Neuronal stem cell (in vitro differentiated cells): ENCODE results near the gene ATP11B. TPM values are rescaled to one million over a fixed set of nuclear protein-coding genes. Genes with fewer than 3 reads are reported as not detected.

ENCODE experiments used
- DNase-seq: peaks from one replicate; pipeline ENCODE4 v3.0.0-alpha.2; 2013; ENCODE audit warnings: low spot score
- H2AFZ ChIP-seq: one replicate; pipeline ENCODE4 v1.6.1; 2013; ENCODE audit warnings: mild to moderate bottlenecking, low read length, inconsistent platforms
- H2AK5ac ChIP-seq: 2 replicates; pipeline ENCODE4 v1.6.1; 2013; ENCODE audit warnings: low read depth, mild to moderate bottlenecking, inconsistent platforms, low read length, moderate library complexity, mixed read lengths
- H2BK120ac ChIP-seq: 2 replicates; pipeline ENCODE4 v1.6.1; 2013; ENCODE audit warnings: low read depth, mild to moderate bottlenecking, inconsistent platforms, low read length, moderate library complexity, mixed read lengths
- H2BK12ac ChIP-seq: one replicate; pipeline ENCODE4 v1.6.1; 2013; ENCODE audit warnings: low read length, inconsistent platforms
- H2BK15ac ChIP-seq: 2 replicates; pipeline ENCODE4 v1.6.1; 2013; ENCODE audit warnings: mild to moderate bottlenecking, low read length, inconsistent platforms, mixed read lengths
- H2BK5ac ChIP-seq: one replicate; pipeline ENCODE4 v1.6.1; 2013; ENCODE audit warnings: inconsistent platforms, mild to moderate bottlenecking, low read length, moderate library complexity
- H3K14ac ChIP-seq: one replicate; pipeline ENCODE4 v1.6.1; 2013; ENCODE audit warnings: low read length, inconsistent platforms
- H3K18ac ChIP-seq: 2 replicates; pipeline ENCODE4 v1.6.1; 2013; ENCODE audit warnings: low read length, inconsistent platforms
- H3K23ac ChIP-seq: 2 replicates; pipeline ENCODE4 v1.6.1; 2013; ENCODE audit warnings: low read depth, mild to moderate bottlenecking, mixed read lengths, low read length, inconsistent platforms; ENCODE audit not compliant: poor library complexity
- H3K27ac ChIP-seq: replicated peaks from 3 replicates; pipeline ENCODE4 v1.5.1; 2013; ENCODE audit warnings: low read length, inconsistent platforms
- H3K27me3 ChIP-seq, 3 experiments: 2 replicates each; pipeline ENCODE4 v1.6.1; 2013; ENCODE audit warnings: low read length in 3 of 3, mild to moderate bottlenecking in 2 of 3, inconsistent platforms in 1 of 3, low read depth in 1 of 3, mixed read lengths in 1 of 3, moderate library complexity in 1 of 3; ENCODE audit not compliant: control insufficient read depth in 3 of 3, insufficient read depth in 3 of 3
- H3K36me3 ChIP-seq, 2 donors: replicated peaks in 1 of 2; 2 replicates each; pipeline ENCODE4 v1.6.1; 2013; ENCODE audit warnings: low read length in 2 of 2; ENCODE audit not compliant: control insufficient read depth in 2 of 2, insufficient read depth in 2 of 2
- H3K4ac ChIP-seq: 2 replicates; pipeline ENCODE4 v1.6.1; 2013; ENCODE audit warnings: inconsistent platforms, mild to moderate bottlenecking, low read length, moderate library complexity
- H3K4me1 ChIP-seq, 2 donors: 1 replicate in 1 of 2; 2 replicates in 1 of 2; pipeline ENCODE4 v1.6.1; 2013; ENCODE audit warnings: low read length in 2 of 2, low read depth in 1 of 2; ENCODE audit not compliant: control insufficient read depth in 2 of 2, insufficient read depth in 1 of 2
- H3K4me2 ChIP-seq: one replicate; pipeline ENCODE4 v1.6.1; 2013; ENCODE audit warnings: mild to moderate bottlenecking, low read length, inconsistent platforms; ENCODE audit not compliant: insufficient read depth, poor library complexity, severe bottlenecking
- H3K4me3 ChIP-seq, 2 donors: 2 replicates each; pipeline ENCODE4 v1.5.1; 2013; ENCODE audit warnings: low read length in 2 of 2, mild to moderate bottlenecking in 2 of 2, inconsistent platforms in 1 of 2, moderate library complexity in 1 of 2
- H3K79me1 ChIP-seq: one replicate; pipeline ENCODE4 v1.6.1; 2013; ENCODE audit warnings: low read depth, mild to moderate bottlenecking, inconsistent platforms, low read length, moderate library complexity
- H3K9ac ChIP-seq: one replicate; pipeline ENCODE4 v1.6.1; 2013; ENCODE audit warnings: mild to moderate bottlenecking, low read depth, low read length, inconsistent platforms; ENCODE audit not compliant: poor library complexity
- H3K9me3 ChIP-seq, 2 donors: replicated peaks in 1 of 2; 2 replicates each; pipeline versions ENCODE3 to v1.6.1; 2013; ENCODE audit warnings: low read length in 2 of 2, mild to moderate bottlenecking in 2 of 2, inconsistent platforms in 1 of 2, low read depth in 1 of 2, mixed read lengths in 1 of 2, moderate library complexity in 1 of 2; ENCODE audit not compliant: control insufficient read depth in 2 of 2, insufficient read depth in 1 of 2
- H4K8ac ChIP-seq: one replicate; pipeline ENCODE4 v1.6.1; 2013; ENCODE audit warnings: low read depth, mild to moderate bottlenecking, inconsistent platforms, low read length, moderate library complexity
- H4K91ac ChIP-seq: one replicate; pipeline ENCODE4 v1.6.1; 2013; ENCODE audit warnings: low read length, low read depth, mild to moderate bottlenecking, inconsistent platforms; ENCODE audit not compliant: poor library complexity
- WGBS, 2 donors: extraction: QIAGEN DNeasy Blood & Tissue Kit; methylation state at CpG; one replicate each; pipeline ENCODE4 v1.1.7; 2013; ENCODE audit warnings: missing lambda C conversion rate in 2 of 2, mixed read lengths in 1 of 2; ENCODE audit not compliant: insufficient read length in 2 of 2, insufficient replicate concordance in 1 of 2; ENCODE audit errors: extremely low coverage in 2 of 2; 5-methylcytosine and 5-hydroxymethylcytosine counted together
- polyA plus RNA-seq, 2 experiments: library from polyadenylated mRNA; stranded (reverse); fragments of 200-250 nt; gene quantifications; one replicate each; pipeline ENCODE4 v1.2.3, GENCODE V29; 2013

Gene ATP11B
- polyA plus RNA-seq (2013, experiment 1 of 2) = 19.7 TPM
- 20.1 TPM for polyA plus RNA-seq (2013, experiment 2 of 2)

- peak; percentile 61 for DNase-seq
These were observed at the start of gene ATP11B for GRCh38 chr3:182792901-182793662. ATP11B (plus strand) TSS chr3:182793504; CDS start chr3:182793760, 256 bp downstream.

DNA sequence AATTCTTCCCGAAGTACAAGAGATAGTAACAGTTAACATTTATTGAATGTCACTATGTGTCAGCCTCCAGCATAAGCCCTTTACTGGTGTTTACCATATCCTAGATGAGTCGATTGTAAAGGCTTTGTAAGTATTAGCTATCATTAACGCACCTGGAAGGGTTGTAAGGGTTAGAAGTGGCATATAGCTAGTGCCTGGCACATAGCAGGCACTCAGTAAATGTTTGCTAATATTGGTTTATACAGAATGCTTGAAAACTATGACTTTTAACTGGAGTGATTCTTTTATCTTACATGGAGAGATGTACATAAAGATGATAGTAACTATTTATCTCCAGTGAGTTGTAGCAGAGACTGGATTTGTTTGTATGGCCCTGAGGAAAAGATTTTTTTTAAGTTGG lies 46.3 kb upstream of the ATP11B start:
- H4K8ac ChIP-seq = no peak overlapping the region
- no peaks in the 10 kb centered on the region for H3K36me3 ChIP-seq
- no peak overlapping the region for H3K23ac ChIP-seq
- H3K27ac ChIP-seq = no peak overlapping the region
- H3K4me2 ChIP-seq = no peak overlapping the region
- no peak overlapping the region for H2BK12ac ChIP-seq
- H2AK5ac ChIP-seq = no peak overlapping the region
- no peak overlapping the region for H3K18ac ChIP-seq
- no CpG with 5 or more reads among the region's 3 CpGs for WGBS, 2 donors
- H3K4me1 ChIP-seq = no peaks in the 10 kb centered on the region
- H2BK5ac ChIP-seq = no peak overlapping the region
- no peak for DNase-seq
- no peak overlapping the region for H4K91ac ChIP-seq
- no peak overlapping the region for H3K4ac ChIP-seq
- no peaks in the 10 kb centered on the region for H3K9me3 ChIP-seq
- no peak overlapping the region for H2BK15ac ChIP-seq
- H3K4me3 ChIP-seq = no peak overlapping the region
- peaks cover 0 to 2% (median 0%) of the 10 kb centered on the region in 3 experiments for H3K27me3 ChIP-seq
- H3K14ac ChIP-seq = no peak overlapping the region
- no peak overlapping the region for H2AFZ ChIP-seq
- no peak overlapping the region for H2BK120ac ChIP-seq
- no peaks in the 10 kb centered on the region for H3K79me1 ChIP-seq
- H3K9ac ChIP-seq = no peak overlapping the region

More at GRCh38 chr3:182792901-182793662, at the start of gene ATP11B:
- Histone ChIP-seq H2AFZ (peak within 1 kb of the TSS; percentile 93), H3K23ac (peak within 1 kb of the TSS; percentile 83), H2AK5ac (peak within 1 kb of the TSS; percentile 61), H2BK12ac (no peak within 1 kb of the TSS), H4K91ac (no peak within 1 kb of the TSS), H3K27ac (peak within 1 kb of the TSS; percentile 55), H3K27me3 (peaks cover 0 to 33% (median 0%) of the 10 kb centered on the region in 3 experiments), H3K36me3 (no peaks in the 10 kb centered on the region), H3K4ac (no peak within 1 kb of the TSS), H3K79me1 (peaks cover 6% of the 10 kb centered on the region), H3K9me3 (no peaks in the 10 kb centered on the region), H3K4me2 (peak within 1 kb of the TSS; percentile 84), H3K4me1 (peaks cover 3 to 9% of the 10 kb centered on the region in 2 donors), H3K4me3 (peak within 1 kb of the TSS; percentile 79 to 98), H3K18ac (peak within 1 kb of the TSS; percentile 90), H3K14ac (peak within 1 kb of the TSS; percentile 91), H2BK15ac (peak within 1 kb of the TSS; percentile 60), H2BK5ac (no peak within 1 kb of the TSS), H2BK120ac (no peak within 1 kb of the TSS), H4K8ac (no peak within 1 kb of the TSS), H3K9ac (peak within 1 kb of the TSS; percentile 89)
- WGBS, 2 donors = no CpG with 5 or more reads among the region's 74 CpGs

DNA sequence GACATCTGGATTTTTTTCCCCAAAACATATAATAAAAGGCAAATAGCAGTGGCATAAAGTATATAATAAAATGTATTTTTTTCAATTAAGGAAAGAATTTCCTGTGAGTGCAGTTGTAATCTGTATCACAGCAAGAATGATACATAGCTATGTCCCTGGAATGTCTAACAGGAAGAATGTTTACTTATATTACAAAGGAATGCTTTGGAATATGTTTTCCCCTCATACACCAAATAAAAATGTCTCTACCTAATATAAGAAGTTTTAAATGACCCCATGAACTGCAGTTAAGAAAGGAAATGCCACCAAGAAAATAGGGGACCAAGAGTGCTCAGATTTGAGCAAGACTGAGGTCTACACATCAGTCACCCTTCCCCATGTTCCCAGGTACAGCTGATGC lies 38.0 kb upstream of the ATP11B start:
- Histone ChIP-seq H3K23ac (no peak overlapping the region), H3K4me3 (no peak overlapping the region), H4K8ac (no peak overlapping the region), H2BK120ac (no peak overlapping the region), H2AFZ (no peak overlapping the region), H3K4ac (no peak overlapping the region), H3K79me1 (no peaks in the 10 kb centered on the region), H3K27ac (no peak overlapping the region), H2AK5ac (no peak overlapping the region), H4K91ac (no peak overlapping the region), H3K18ac (no peak overlapping the region), H3K27me3 (peaks cover 0 to 14% (median 0%) of the 10 kb centered on the region in 3 experiments), H3K4me1 (no peaks in the 10 kb centered on the region), H3K36me3 (no peaks in the 10 kb centered on the region), H3K9ac (no peak overlapping the region), H2BK5ac (no peak overlapping the region), H3K14ac (no peak overlapping the region), H2BK15ac (no peak overlapping the region), H3K4me2 (no peak overlapping the region), H3K9me3 (no peaks in the 10 kb centered on the region), H2BK12ac (no peak overlapping the region)
- DNase-seq = no peak

GRCh38 chr3:182755712-182756111 lies 37.6 kb upstream of the ATP11B start:
- H3K9me3 ChIP-seq = no peaks in the 10 kb centered on the region
- H2BK120ac ChIP-seq = no peak overlapping the region
- peaks cover 0 to 4% of the 10 kb centered on the region in 2 donors for H3K4me1 ChIP-seq
- no peak overlapping the region for H3K4me2 ChIP-seq
- no peak overlapping the region for H2BK15ac ChIP-seq
- no peak overlapping the region for H4K8ac ChIP-seq
- DNase-seq = no peak
- H2AK5ac ChIP-seq = no peak overlapping the region
- peaks cover 0 to 14% (median 0%) of the 10 kb centered on the region in 3 experiments for H3K27me3 ChIP-seq
- H2BK5ac ChIP-seq = no peak overlapping the region
- H4K91ac ChIP-seq = no peak overlapping the region
- no peak overlapping the region for H3K9ac ChIP-seq
- H2AFZ ChIP-seq = no peak overlapping the region
- H2BK12ac ChIP-seq = no peak overlapping the region
- no peak overlapping the region for H3K14ac ChIP-seq
- H3K18ac ChIP-seq = no peak overlapping the region
- H3K4me3 ChIP-seq = no peak overlapping the region
- no peaks in the 10 kb centered on the region for H3K79me1 ChIP-seq
- H3K27ac ChIP-seq = no peak overlapping the region
- H3K4ac ChIP-seq = no peak overlapping the region
- no peak overlapping the region for H3K23ac ChIP-seq
- no peaks in the 10 kb centered on the region for H3K36me3 ChIP-seq
- no CpG with 5 or more reads among the region's 3 CpGs for WGBS, 2 donors
